ENCODE data around the gene RAVER1.

Gene RAVER1

DNA sequence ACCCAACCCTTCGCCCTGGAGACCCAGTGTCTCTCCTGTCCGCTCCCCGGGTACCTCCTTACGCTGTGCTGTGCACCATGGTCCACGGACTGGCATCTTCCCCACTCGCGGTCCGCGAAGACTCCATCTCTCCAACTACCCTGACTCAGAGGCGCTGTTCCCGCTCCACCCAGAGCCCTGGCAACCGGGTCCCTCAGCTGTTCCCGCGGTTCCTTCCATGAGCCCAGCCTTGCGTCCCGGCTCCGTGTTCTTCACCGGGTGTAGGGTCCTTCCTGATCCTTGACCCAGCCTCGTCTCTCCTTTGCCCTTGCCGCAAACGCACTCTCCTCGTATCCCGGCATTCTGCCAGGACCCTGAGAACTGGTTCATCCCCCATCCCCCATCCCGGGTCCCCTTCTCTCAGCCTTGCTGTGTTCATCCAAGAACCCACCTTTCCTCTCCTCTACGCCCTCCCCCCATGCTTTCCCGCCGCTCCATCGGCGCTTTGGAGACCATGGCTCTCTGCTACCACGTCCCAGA, 42.9 kb downstream of the RAVER1 start (continued):
- TF ChIP-seq, protein P1, sequence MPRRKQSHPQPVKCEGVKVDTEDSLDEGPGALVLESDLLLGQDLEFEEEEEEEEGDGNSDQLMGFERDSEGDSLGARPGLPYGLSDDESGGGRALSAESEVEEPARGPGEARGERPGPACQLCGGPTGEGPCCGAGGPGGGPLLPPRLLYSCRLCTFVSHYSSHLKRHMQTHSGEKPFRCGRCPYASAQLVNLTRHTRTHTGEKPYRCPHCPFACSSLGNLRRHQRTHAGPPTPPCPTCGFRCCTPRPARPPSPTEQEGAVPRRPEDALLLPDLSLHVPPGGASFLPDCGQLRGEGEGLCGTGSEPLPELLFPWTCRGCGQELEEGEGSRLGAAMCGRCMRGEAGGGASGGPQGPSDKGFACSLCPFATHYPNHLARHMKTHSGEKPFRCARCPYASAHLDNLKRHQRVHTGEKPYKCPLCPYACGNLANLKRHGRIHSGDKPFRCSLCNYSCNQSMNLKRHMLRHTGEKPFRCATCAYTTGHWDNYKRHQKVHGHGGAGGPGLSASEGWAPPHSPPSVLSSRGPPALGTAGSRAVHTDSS (tag by site-specific recombination; IDR thresholded peaks at IDR 0.05) = no peak
- TF ChIP-seq ZNF394 (tag by site-specific recombination; IDR thresholded peaks at IDR 0.05; ENCODE audit: borderline replicate concordance) (no peak), ZNF37A (tag by site-specific recombination; IDR thresholded peaks at IDR 0.05) (no peak), IKZF3 (tag by site-specific recombination; IDR thresholded peaks at IDR 0.05) (peak; percentile 22; the same call in 1 of the 2 replicates), ZNF561 (tag by site-specific recombination; IDR thresholded peaks at IDR 0.05; ENCODE audit: borderline replicate concordance) (no peak), ZNF76 (tag by site-specific recombination; IDR thresholded peaks at IDR 0.05; ENCODE audit: borderline replicate concordance, low read depth) (peak; percentile 88), ZNF174 (tag by site-specific recombination; IDR thresholded peaks at IDR 0.05) (no peak), ZBTB48 (tag by site-specific recombination; IDR thresholded peaks at IDR 0.05) (peak; percentile 56; the same call in 1 of the 2 replicates), KLF9 (tag by site-specific recombination; IDR thresholded peaks at IDR 0.05; ENCODE audit: low read depth) (no peak), ZBTB26 (tag by site-specific recombination; optimal IDR thresholded peaks at IDR 0.05) (no peak), OVOL3 (tag by site-specific recombination; IDR thresholded peaks at IDR 0.05) (no peak), ZNF280D (tag by site-specific recombination; IDR thresholded peaks at IDR 0.05) (no peak), ZFP41 (tag by site-specific recombination; IDR thresholded peaks at IDR 0.05; ENCODE audit: borderline replicate concordance) (no peak), ZFP3 (tag by site-specific recombination; IDR thresholded peaks at IDR 0.05; ENCODE audit: low read depth) (no peak), ZNF600 (tag by site-specific recombination; IDR thresholded peaks at IDR 0.05) (peak; percentile 92), WT1 (tag by site-specific recombination; IDR thresholded peaks at IDR 0.05) (no peak), ZNF416 (tag by site-specific recombination; IDR thresholded peaks at IDR 0.05) (no peak), ZSCAN23 (tag by site-specific recombination; IDR thresholded peaks at IDR 0.05) (no peak), ZSCAN5A (tag by site-specific recombination; IDR thresholded peaks at IDR 0.05) (no peak), ZNF514 (tag by site-specific recombination; IDR thresholded peaks at IDR 0.05) (no peak), ZXDB (tag by site-specific recombination; IDR thresholded peaks at IDR 0.05) (no peak), ZNF518A (tag by site-specific recombination; conservative IDR thresholded peaks at IDR 0.05; ENCODE audit: low read depth) (no peak), ZNF610 (tag by site-specific recombination; IDR thresholded peaks at IDR 0.05; ENCODE audit: borderline replicate concordance) (no peak)
- TF ChIP-seq, protein P2, sequence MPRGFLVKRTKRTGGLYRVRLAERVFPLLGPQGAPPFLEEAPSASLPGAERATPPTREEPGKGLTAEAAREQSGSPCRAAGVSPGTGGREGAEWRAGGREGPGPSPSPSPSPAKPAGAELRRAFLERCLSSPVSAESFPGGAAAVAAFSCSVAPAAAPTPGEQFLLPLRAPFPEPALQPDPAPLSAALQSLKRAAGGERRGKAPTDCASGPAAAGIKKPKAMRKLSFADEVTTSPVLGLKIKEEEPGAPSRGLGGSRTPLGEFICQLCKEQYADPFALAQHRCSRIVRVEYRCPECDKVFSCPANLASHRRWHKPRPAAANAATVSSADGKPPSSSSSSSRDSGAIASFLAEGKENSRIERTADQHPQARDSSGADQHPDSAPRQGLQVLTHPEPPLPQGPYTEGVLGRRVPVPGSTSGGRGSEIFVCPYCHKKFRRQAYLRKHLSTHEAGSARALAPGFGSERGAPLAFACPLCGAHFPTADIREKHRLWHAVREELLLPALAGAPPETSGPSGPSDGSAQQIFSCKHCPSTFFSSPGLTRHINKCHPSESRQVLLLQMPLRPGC (tag by site-specific recombination; IDR thresholded peaks at IDR 0.05) = no peak

Measured in HEK293 (cell line).